Inflammatory macrophage treated with lipopolysaccharide for 4 hours (primary cell): Measurements from ENCODE around the gene CFAP299.
"Not testable (repeated sequence)": the region's sequence is repeated elsewhere in the genome, so short reads cannot be mapped to it uniquely, and the experiment has no call there.

Source experiments
- DNase-seq: peaks from one replicate; pipeline ENCODE4 v3.0.0-alpha.2; 2020

The CFAP299 gene

GRCh38 chr4:80614319-80614718, 278.8 kb downstream of the CFAP299 start:
- DNase-seq = no peak

GRCh38 chr4:80615099-80615498, 279.6 kb downstream of the CFAP299 start:
- no peak for DNase-seq

GRCh38 chr4:80619070-80619674, 283.6 kb downstream of the CFAP299 start:
- DNase-seq = no peak

- DNase-seq = no peak
Measured at GRCh38 chr4:80631861-80632260, 296.3 kb downstream of the CFAP299 start.

GRCh38 chr4:80637190-80637589, 301.7 kb downstream of the CFAP299 start:
- DNase-seq = no peak

GRCh38 chr4:80646061-80646460, 310.5 kb downstream of the CFAP299 start:
- DNase-seq = no peak

GRCh38 chr4:80655662-80656061, 320.1 kb downstream of the CFAP299 start:
- no peak for DNase-seq

GRCh38 chr4:80670118-80670517, 334.6 kb downstream of the CFAP299 start:
- DNase-seq = not testable (repeated sequence)

GRCh38 chr4:80678413-80678812, 342.9 kb downstream of the CFAP299 start:
- DNase-seq = no peak

- no peak for DNase-seq
Measured at GRCh38 chr4:80680934-80681333, 345.4 kb downstream of the CFAP299 start.

- no peak for DNase-seq
Measured at GRCh38 chr4:80685214-80685613, 349.7 kb downstream of the CFAP299 start.

GRCh38 chr4:80687736-80688135, 352.2 kb downstream of the CFAP299 start:
- not testable (repeated sequence) for DNase-seq

GRCh38 chr4:80694171-80694570, 358.6 kb downstream of the CFAP299 start:
- DNase-seq = no peak

- DNase-seq = no peak
Measured at GRCh38 chr4:80705311-80705710, 369.8 kb downstream of the CFAP299 start.

GRCh38 chr4:80709082-80709869, 373.7 kb downstream of the CFAP299 start:
- DNase-seq = no peak

GRCh38 chr4:80710748-80711451, 375.4 kb downstream of the CFAP299 start:
- no peak for DNase-seq

GRCh38 chr4:80711956-80712355, 376.4 kb downstream of the CFAP299 start:
- no peak for DNase-seq

- no peak for DNase-seq
Measured at GRCh38 chr4:80713409-80713808, 377.9 kb downstream of the CFAP299 start.

- no peak for DNase-seq
Measured at GRCh38 chr4:80717204-80717603, 381.7 kb downstream of the CFAP299 start.

- no peak for DNase-seq
Measured at GRCh38 chr4:80726471-80726870, 390.9 kb downstream of the CFAP299 start.

GRCh38 chr4:80730158-80730557, 394.6 kb downstream of the CFAP299 start:
- no peak for DNase-seq

- DNase-seq = no peak
Measured at GRCh38 chr4:80731436-80731835, 395.9 kb downstream of the CFAP299 start.

GRCh38 chr4:80732010-80732409, 396.5 kb downstream of the CFAP299 start:
- DNase-seq = no peak

- DNase-seq = no peak
Measured at GRCh38 chr4:80740375-80740774, 404.8 kb downstream of the CFAP299 start.
